Muscle layer of colon (tissue), 2 donors: ENCODE results near the gene ARHGAP25.

Source experiments
- H3K27ac ChIP-seq: one replicate; pipeline ENCODE4 v1.7.0; 2013; ENCODE audit warnings: low read depth, mild to moderate bottlenecking, low read length, moderate library complexity
- H3K27me3 ChIP-seq, 2 donors: one replicate each; pipeline ENCODE4 v1.7.0; 2013; ENCODE audit warnings: low read length in 2 of 2, mild to moderate bottlenecking in 2 of 2; ENCODE audit not compliant: insufficient read depth in 2 of 2, control insufficient read depth in 1 of 2
- H3K36me3 ChIP-seq: one replicate; pipeline ENCODE4 v1.7.0; 2013; ENCODE audit warnings: mild to moderate bottlenecking, low read length; ENCODE audit not compliant: insufficient read depth
- H3K4me1 ChIP-seq: one replicate; pipeline ENCODE4 v1.7.0; 2013; ENCODE audit warnings: mild to moderate bottlenecking, low read length; ENCODE audit not compliant: insufficient read depth
- H3K4me3 ChIP-seq, 2 donors: one replicate each; pipeline ENCODE4 v1.7.0; 2013; ENCODE audit warnings: low read length in 2 of 2, low read depth in 1 of 2, mild to moderate bottlenecking in 1 of 2, moderate library complexity in 1 of 2
- H3K9ac ChIP-seq: one replicate; pipeline ENCODE4 v1.7.0; 2013; ENCODE audit warnings: low read length
- H3K9me3 ChIP-seq: one replicate; pipeline ENCODE4 v1.7.0; 2013; ENCODE audit warnings: mild to moderate bottlenecking, low read length
- donor health status: abdominal sarcoma.
- donor health status: Adenocarcinoma of cecum.

ARHGAP25 gene

GRCh38 chr2:68839260-68839833 is 104.7 kb downstream of the ARHGAP25 start:
- Histone ChIP-seq H3K27ac (no peak overlapping the region), H3K36me3 (no peaks in the 10 kb centered on the region), H3K9me3 (no peaks in the 10 kb centered on the region), H3K9ac (no peak overlapping the region), H3K27me3 (no peaks in the 10 kb centered on the region), H3K4me3 (no peak overlapping the region), H3K4me1 (no peaks in the 10 kb centered on the region)

DNA sequence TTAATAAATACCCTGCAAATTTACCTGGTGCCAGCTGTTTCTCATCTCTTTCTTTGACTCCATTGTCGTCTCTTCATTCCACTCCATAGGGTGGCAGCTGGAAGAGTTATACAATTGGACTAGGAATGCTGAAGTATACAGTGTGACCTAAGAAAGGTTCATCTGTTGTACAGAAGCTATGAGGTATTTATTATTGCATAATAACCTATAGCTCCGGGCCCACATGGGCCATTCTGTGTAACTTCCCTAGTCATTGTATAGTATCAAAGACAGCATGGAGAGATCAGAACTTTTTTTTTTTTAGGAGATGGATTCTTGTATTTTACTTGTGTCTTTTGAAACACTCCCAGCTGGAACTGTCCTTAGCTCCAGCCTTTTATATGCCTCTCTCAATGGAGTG is 110.4 kb downstream of the ARHGAP25 start:
- H3K27me3 ChIP-seq: no peaks in the 10 kb centered on the region
- no peaks in the 10 kb centered on the region for H3K4me1 ChIP-seq
- no peak overlapping the region for H3K9ac ChIP-seq
- no peak overlapping the region for H3K27ac ChIP-seq
- H3K4me3 ChIP-seq: no peak overlapping the region
- no peaks in the 10 kb centered on the region for H3K9me3 ChIP-seq
- H3K36me3 ChIP-seq: no peaks in the 10 kb centered on the region

GRCh38 chr2:68846091-68846490 is 111.5 kb downstream of the ARHGAP25 start:
- no peak overlapping the region for H3K9ac ChIP-seq
- no peaks in the 10 kb centered on the region for H3K36me3 ChIP-seq
- H3K9me3 ChIP-seq: no peaks in the 10 kb centered on the region
- H3K27ac ChIP-seq: no peak overlapping the region
- no peak overlapping the region for H3K4me3 ChIP-seq
- no peaks in the 10 kb centered on the region for H3K4me1 ChIP-seq
- no peaks in the 10 kb centered on the region for H3K27me3 ChIP-seq

DNA sequence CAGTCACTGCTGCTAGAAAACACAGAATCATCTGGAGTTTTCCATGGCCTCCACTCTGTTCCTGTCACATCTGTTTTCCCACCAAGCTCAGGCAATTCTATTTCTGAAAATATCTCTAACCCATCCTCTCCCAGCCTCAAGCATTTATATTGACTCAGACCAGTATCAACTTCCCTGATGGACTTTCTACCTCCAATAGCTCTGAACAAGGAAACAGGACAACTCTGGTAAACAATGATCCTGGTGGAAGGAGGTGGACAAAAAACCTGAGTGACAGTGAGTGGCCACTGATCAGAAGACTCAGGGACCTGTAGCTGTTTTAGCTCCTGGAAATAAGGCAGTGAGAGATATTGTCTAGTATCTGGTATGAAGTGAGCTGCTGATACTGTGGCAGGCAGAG is 113.1 kb downstream of the ARHGAP25 start:
- H3K4me3 ChIP-seq: no peak overlapping the region

GRCh38 chr2:68849579-68850030 is 115.0 kb downstream of the ARHGAP25 start:
- no peaks in the 10 kb centered on the region for H3K9me3 ChIP-seq
- no peaks in the 10 kb centered on the region for H3K27me3 ChIP-seq
- H3K4me3 ChIP-seq: no peak overlapping the region
- H3K9ac ChIP-seq: no peak overlapping the region
- no peaks in the 10 kb centered on the region for H3K4me1 ChIP-seq
- no peak overlapping the region for H3K27ac ChIP-seq
- no peaks in the 10 kb centered on the region for H3K36me3 ChIP-seq

More for the DNA sequence above, 113.1 kb downstream of the ARHGAP25 start:
- no peaks in the 10 kb centered on the region for H3K9me3 ChIP-seq
- no peak overlapping the region for H3K9ac ChIP-seq
- H3K4me1 ChIP-seq: no peaks in the 10 kb centered on the region
- H3K27me3 ChIP-seq: no peaks in the 10 kb centered on the region
- H3K36me3 ChIP-seq: no peaks in the 10 kb centered on the region
- no peak overlapping the region for H3K27ac ChIP-seq

- no peaks in the 10 kb centered on the region for H3K36me3 ChIP-seq
- no peaks in the 10 kb centered on the region for H3K9me3 ChIP-seq
- no peaks in the 10 kb centered on the region for H3K27me3 ChIP-seq
- no peak overlapping the region for H3K4me3 ChIP-seq
- H3K27ac ChIP-seq: no peak overlapping the region
- H3K9ac ChIP-seq: no peak overlapping the region
- H3K4me1 ChIP-seq: no peaks in the 10 kb centered on the region
Observed at GRCh38 chr2:68850524-68850923, 115.9 kb downstream of the ARHGAP25 start.

- H3K27ac ChIP-seq: no peak overlapping the region
- H3K9me3 ChIP-seq: no peaks in the 10 kb centered on the region
- no peak overlapping the region for H3K9ac ChIP-seq
- H3K36me3 ChIP-seq: no peaks in the 10 kb centered on the region
- no peak overlapping the region for H3K4me3 ChIP-seq
- no peaks in the 10 kb centered on the region for H3K27me3 ChIP-seq
- H3K4me1 ChIP-seq: no peaks in the 10 kb centered on the region
Observed at GRCh38 chr2:68853035-68853434, 118.4 kb downstream of the ARHGAP25 start.

DNA sequence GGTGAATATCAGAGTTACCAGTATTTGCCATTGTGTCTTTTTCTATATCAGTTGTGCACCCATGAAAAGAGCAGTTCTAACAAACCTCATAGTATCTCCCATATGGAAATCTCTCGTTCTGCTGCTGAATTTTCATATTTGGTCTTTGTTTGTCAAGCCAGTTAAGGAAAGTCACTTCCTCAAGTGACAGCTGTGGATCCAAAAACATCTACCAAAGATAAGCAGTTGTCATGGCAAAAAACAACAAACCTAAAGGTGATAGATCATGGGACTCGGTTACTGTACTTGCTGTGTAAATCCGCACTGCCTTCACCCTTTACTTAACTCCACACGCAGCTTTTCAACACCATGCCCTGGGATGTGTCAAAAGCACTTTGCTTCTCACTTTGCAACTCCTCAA is 119.3 kb downstream of the ARHGAP25 start:
- H3K27me3 ChIP-seq: no peaks in the 10 kb centered on the region
- no peak overlapping the region for H3K9ac ChIP-seq
- H3K9me3 ChIP-seq: no peaks in the 10 kb centered on the region
- no peaks in the 10 kb centered on the region for H3K36me3 ChIP-seq
- no peak overlapping the region for H3K4me3 ChIP-seq
- peaks cover 5% of the 10 kb centered on the region for H3K4me1 ChIP-seq
- no peak overlapping the region for H3K27ac ChIP-seq

- Histone ChIP-seq H3K27ac (no peak overlapping the region), H3K36me3 (no peaks in the 10 kb centered on the region), H3K4me3 (no peak overlapping the region), H3K4me1 (peaks cover 6% of the 10 kb centered on the region), H3K27me3 (no peaks in the 10 kb centered on the region), H3K9me3 (no peaks in the 10 kb centered on the region), H3K9ac (no peak overlapping the region)
Observed at GRCh38 chr2:68854476-68854875, 119.9 kb downstream of the ARHGAP25 start.

DNA sequence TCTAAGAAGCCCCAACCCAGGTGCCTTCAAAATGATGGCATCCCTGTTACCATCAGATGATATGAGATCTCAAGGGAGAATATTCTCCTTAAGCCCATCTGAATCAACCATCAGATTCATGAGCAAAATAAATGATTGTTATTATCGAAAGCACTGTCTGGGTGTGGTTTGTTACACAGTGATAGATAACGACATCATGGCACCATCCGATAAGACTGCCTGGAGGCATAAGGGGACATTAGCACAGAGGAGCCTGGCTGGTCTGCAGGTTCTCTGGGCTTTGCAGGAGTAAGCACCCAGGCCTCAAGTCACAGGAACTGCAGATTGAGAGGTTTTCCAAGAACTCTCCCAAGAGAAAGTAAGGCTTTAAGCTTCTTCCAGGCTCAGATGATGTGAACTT is 120.9 kb downstream of the ARHGAP25 start:
- Histone ChIP-seq H3K27ac (no peak overlapping the region), H3K4me3 (no peak overlapping the region), H3K4me1 (peaks cover 16% of the 10 kb centered on the region), H3K9me3 (no peaks in the 10 kb centered on the region), H3K9ac (no peak overlapping the region), H3K27me3 (no peaks in the 10 kb centered on the region), H3K36me3 (no peaks in the 10 kb centered on the region)

- Histone ChIP-seq H3K27me3 (no peaks in the 10 kb centered on the region), H3K27ac (no peak overlapping the region), H3K9ac (no peak overlapping the region), H3K4me3 (no peak overlapping the region), H3K4me1 (peaks cover 16% of the 10 kb centered on the region), H3K36me3 (no peaks in the 10 kb centered on the region), H3K9me3 (no peaks in the 10 kb centered on the region)
Observed at GRCh38 chr2:68857202-68857845, 122.7 kb downstream of the ARHGAP25 start.

GRCh38 chr2:68857855-68858456 is 123.3 kb downstream of the ARHGAP25 start:
- Histone ChIP-seq H3K27me3 (no peaks in the 10 kb centered on the region), H3K9ac (no peak overlapping the region), H3K27ac (no peak overlapping the region), H3K4me3 (no peak overlapping the region), H3K9me3 (no peaks in the 10 kb centered on the region), H3K36me3 (no peaks in the 10 kb centered on the region), H3K4me1 (peaks cover 16% of the 10 kb centered on the region)
